ENCODE data around the gene RTN4RL2. TPM values are rescaled to one million over a fixed set of nuclear protein-coding genes. Genes with fewer than 3 reads are reported as not detected.

Gene RTN4RL2
- total RNA-seq, 4 donors from 2014 or later, result 11.2 to 27.6 (median 17.1) TPM

- DNase-seq, result no peak
- intact Hi-C loops (cut with DNase I), result no loop called here
- TF ChIP-seq CTCF (IDR thresholded peaks at IDR 0.05) (no peak), POLR2A (IDR thresholded peaks at IDR 0.05) (no peak)
- peak overlapping the region; percentile 18 to 89 (median 89) for H3K27ac ChIP-seq
- peaks cover 74 to 79% of the 10 kb centered on the region in 2 donors for H3K4me1 ChIP-seq
- no peaks in the 10 kb centered on the region for H3K9me3 ChIP-seq
- no peaks in the 10 kb centered on the region for H3K27me3 ChIP-seq
- 80 to 85% methylated on average over 7 of the region's 7 CpGs for WGBS, 2 donors
- H3K4me3 ChIP-seq (replicated peaks in 1 of 3), result no peak overlapping the region
- no peaks in the 10 kb centered on the region for H3K36me3 ChIP-seq
Observed at GRCh38 chr11:57432714-57433163, 27.6 kb upstream of the RTN4RL2 start.

GRCh38 chr11:57434640-57435546, 25.4 kb upstream of the RTN4RL2 start:
- no peaks in the 10 kb centered on the region for H3K36me3 ChIP-seq
- peak overlapping the region; percentile 78 to 89 (median 89) for H3K27ac ChIP-seq
- 58 to 61% methylated on average over 15 of the region's 15 CpGs for WGBS, 2 donors
- H3K4me3 ChIP-seq (replicated peaks in 1 of 3), result no peak overlapping the region
- peaks cover 68 to 74% of the 10 kb centered on the region in 2 donors for H3K4me1 ChIP-seq
- DNase-seq, result peak; percentile 40 to 49
- H3K27me3 ChIP-seq, result no peaks in the 10 kb centered on the region
- no peaks in the 10 kb centered on the region for H3K9me3 ChIP-seq
- intact Hi-C loops (cut with DNase I), result no loop called here
- no peak for TF ChIP-seq POLR2A (IDR thresholded peaks at IDR 0.05)
- TF ChIP-seq CTCF (IDR thresholded peaks at IDR 0.05), result no peak

- DNase-seq, result no peak
- intact Hi-C loops (cut with DNase I), result no loop called here
- TF ChIP-seq POLR2A (IDR thresholded peaks at IDR 0.05), result no peak
- no peak for TF ChIP-seq CTCF (IDR thresholded peaks at IDR 0.05)
- Histone ChIP-seq H3K27ac (peak overlapping the region; percentile 78 to 89 (median 89)), H3K4me3 (replicated peaks in 1 of 3) (no peak overlapping the region), H3K9me3 (no peaks in the 10 kb centered on the region), H3K4me1 (peaks cover 66 to 73% of the 10 kb centered on the region in 2 donors), H3K36me3 (no peaks in the 10 kb centered on the region), H3K27me3 (no peaks in the 10 kb centered on the region)
- WGBS, 2 donors, result 83 to 89% methylated on average over 7 of the region's 7 CpGs
Observed at GRCh38 chr11:57436031-57436430, 24.3 kb upstream of the RTN4RL2 start.

GRCh38 chr11:57438345-57439285, 21.7 kb upstream of the RTN4RL2 start:
- Histone ChIP-seq H3K9me3 (no peaks in the 10 kb centered on the region), H3K27ac (peak overlapping the region; percentile 12 to 89 (median 82)), H3K4me1 (peaks cover 64 to 65% of the 10 kb centered on the region in 2 donors), H3K4me3 (replicated peaks in 1 of 3) (no peak overlapping the region), H3K27me3 (no peaks in the 10 kb centered on the region), H3K36me3 (no peaks in the 10 kb centered on the region)
- DNase-seq, result no peak
- 83 to 85% methylated on average over 12 of the region's 12 CpGs for WGBS, 2 donors
- intact Hi-C loops (cut with DNase I), result no loop called here
- TF ChIP-seq POLR2A (IDR thresholded peaks at IDR 0.05) (no peak), CTCF (IDR thresholded peaks at IDR 0.05) (no peak)
